GM10847 (cell line): ENCODE measurements around the gene SLC35F5.

Source experiments
- POLR2A ChIP-seq: IDR thresholded peaks from 2 replicates; pipeline ENCODE4 v1.6.1; 2011; ENCODE audit not compliant: insufficient read length; ENCODE audit errors: extremely low read depth

SLC35F5 gene

GRCh38 chr2:113716291-113716690 lies 40.2 kb downstream of the SLC35F5 start:
- no peak for TF ChIP-seq POLR2A

- TF ChIP-seq POLR2A = no peak
These were observed 43.5 kb downstream of the SLC35F5 start for GRCh38 chr2:113712941-113713340.

DNA sequence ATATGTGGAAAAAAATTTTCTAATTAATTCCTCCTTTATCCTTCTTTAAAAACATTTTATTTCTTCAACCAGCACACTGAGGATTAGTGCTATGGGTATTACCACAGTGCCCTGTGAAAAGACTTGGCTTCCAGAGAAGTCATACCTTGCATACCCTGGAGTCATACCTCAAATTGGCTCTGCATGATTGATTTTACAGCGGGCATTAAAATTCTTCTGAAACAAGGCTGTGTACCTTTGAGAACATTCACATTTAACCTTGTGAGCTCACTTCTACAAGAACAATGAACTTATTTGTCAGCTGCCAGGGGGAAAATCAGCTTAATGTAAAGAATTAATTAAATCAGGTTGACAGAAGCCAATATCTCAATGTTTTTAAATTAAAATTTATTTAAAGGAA lies 44.6 kb downstream of the SLC35F5 start:
- no peak for TF ChIP-seq POLR2A

DNA sequence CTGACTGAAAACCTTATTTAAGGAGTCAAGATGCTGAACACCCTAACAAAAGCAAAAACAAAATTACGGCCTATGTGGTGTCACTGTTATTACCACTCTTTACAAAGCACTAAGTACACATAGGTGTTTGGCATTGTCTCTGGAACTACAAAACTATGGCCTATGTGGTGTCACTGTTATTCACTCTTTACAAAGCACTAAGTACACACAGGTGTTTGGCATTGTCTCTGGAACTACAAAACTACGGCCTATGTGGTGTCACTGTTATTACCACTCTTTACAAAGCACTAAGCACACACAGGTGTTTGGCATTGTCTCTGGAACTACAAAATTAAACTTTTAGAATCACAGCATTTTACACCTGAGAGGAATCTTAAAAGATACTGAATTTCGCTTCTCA lies 47.4 kb downstream of the SLC35F5 start:
- TF ChIP-seq POLR2A = no peak

- TF ChIP-seq POLR2A = no peak
These were observed 49.3 kb downstream of the SLC35F5 start for GRCh38 chr2:113707106-113707505.

DNA sequence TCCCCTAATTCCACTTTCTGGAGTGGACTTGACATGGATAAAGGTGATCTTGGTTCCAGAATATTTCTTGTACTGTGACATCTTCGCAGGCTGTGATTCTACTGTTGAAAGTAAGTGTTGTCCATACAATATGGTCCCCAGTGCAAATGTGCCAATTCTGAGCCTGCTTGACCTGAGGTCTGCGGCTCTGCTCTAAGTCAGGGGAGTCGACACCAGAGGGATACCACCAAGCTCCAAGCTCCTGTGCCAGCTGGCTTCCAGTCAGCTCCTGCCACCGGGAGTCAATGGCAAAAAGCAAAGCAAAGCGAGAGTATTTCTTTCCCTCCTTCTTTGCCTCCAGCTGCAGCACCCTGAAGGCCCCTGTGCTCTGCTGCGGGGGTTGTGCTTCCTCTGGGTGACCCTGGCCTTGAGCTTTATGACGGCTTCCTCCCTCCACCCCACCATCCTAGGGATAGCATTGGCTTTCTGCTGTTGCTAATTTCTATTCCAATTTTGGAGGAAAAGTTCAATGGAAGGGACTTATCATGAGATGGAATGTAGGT lies 50.4 kb downstream of the SLC35F5 start:
- TF ChIP-seq POLR2A = no peak

DNA sequence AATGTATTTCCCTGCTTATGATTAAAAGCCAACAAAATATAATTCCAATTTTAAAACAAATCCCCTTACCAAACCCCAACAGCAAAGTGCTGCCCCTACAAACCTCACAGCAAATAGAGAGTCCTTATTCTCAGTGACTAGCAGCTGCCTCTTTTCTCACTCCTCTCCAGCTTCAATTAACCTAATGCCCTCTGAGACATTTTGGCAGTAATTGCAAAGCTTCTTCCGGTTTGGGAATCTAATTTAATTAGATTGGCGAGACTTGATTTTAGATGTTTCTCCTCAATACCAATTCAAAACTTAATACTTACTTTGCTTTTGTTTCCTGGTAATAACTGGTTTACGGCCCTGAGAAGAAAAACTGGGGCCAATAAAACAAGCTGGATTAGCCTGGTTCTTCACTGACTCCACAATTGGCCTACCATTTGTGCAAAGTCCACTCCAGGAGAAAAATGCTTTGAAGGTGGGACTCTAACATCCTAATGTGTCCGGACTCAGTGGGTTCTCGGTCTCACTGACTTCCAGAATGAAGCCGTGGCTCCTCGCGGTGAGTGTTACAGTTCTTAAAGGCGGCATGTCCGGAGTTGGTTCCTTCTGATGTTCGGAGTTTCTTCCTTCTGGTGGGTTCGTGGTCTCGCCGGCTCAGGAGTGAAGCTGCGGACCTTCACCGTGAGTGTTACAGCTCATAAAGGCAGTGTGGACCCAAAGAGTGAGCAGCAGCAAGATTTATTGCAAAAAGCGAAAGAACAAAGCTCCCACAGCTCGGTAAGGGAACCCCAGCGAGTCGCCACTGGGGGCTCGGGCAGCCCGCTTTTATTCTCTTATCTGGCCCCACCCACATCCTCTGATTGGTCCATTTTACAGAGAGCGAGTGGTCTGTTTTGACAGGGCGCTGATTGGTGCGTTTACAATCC lies 52.8 kb downstream of the SLC35F5 start:
- TF ChIP-seq POLR2A = no peak

- TF ChIP-seq POLR2A = no peak
These were observed 56.1 kb downstream of the SLC35F5 start for GRCh38 chr2:113700186-113700841.

DNA sequence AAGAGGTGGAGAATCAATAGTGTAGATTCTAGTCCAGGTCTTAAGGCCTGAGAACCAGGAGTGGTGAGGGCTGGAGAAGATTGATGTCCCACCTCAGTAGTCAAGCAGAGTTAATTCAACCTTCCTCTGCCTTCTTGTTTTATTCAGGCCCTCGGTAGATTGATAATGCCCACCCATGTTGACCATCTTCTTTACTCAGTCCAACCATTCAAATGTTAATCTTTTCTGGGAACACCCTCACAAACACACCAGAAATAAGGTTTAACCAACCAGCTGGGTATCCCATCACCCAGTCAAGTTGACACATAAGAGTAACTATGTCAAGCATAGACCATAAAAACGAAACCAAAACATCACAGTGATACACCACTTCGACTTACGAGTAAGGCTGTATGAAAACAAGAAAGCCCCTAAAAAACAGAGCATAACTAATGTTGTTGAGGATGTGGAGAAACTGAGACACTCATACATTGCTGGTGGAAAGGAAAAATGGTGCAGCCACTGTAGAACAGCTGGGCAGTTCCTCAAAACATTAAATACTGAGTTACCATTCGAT lies 57.5 kb downstream of the SLC35F5 start:
- TF ChIP-seq POLR2A = no peak

DNA sequence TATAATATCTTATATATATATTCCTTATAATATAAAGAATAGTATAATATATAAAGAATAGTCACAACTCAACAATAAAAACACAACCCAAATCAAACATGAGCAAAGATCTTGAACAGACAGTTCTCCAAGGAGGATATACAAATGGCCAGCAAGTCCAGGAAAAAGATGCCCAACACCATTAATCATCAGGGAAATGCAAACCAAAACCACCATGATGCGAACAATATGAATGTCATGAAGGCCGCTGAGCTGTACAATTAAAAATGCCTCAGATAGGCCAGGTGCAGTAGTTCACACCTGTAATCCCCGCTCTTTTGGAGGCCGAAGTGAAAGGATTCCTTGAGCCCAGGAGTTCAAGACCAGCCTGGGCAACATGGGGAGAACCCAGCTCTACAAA lies 58.9 kb downstream of the SLC35F5 start:
- TF ChIP-seq POLR2A = no peak

- no peak for TF ChIP-seq POLR2A
These were observed 62.0 kb downstream of the SLC35F5 start for GRCh38 chr2:113694438-113694837.

- no peak for TF ChIP-seq POLR2A
These were observed 63.6 kb downstream of the SLC35F5 start for GRCh38 chr2:113692698-113693428.

GRCh38 chr2:113686537-113686936 lies 69.9 kb downstream of the SLC35F5 start:
- TF ChIP-seq POLR2A = no peak

DNA sequence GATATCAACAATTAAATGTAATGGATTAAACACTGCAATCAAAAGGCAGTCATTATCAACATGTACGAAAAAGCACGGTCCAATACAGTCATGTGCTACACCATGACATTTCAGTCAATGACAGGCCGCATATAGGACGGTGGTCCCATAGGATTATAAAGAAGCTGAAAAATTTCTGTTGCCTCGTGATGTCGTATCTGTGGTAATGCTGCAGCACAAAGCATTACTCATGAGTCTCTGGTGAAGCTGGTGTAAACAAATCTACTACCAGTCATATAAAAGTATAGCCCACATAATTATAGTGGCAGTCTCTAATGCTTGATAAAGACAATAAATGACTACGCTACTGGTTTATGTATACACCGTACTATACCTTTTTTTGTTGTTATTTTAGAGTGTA lies 71.0 kb downstream of the SLC35F5 start:
- no peak for TF ChIP-seq POLR2A

DNA sequence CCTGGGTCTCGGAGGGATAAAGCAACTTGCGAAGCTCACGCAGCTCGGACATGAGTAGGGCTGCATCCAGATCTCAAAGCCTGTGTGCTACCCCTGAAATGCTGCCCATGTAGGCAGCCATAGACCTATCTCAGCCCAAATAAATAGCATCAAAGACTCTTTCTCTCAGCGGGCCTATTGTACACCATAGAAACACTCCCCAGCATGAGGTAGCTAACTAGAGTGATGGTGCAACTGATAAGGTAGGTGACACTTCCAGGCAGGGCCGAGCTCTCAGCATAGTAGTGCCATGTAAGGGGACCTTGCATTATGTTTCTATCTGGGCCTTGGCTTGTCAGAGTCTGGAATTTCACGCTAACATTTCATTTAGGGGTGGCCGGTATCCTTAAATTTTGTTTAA lies 77.0 kb downstream of the SLC35F5 start:
- TF ChIP-seq POLR2A = no peak

DNA sequence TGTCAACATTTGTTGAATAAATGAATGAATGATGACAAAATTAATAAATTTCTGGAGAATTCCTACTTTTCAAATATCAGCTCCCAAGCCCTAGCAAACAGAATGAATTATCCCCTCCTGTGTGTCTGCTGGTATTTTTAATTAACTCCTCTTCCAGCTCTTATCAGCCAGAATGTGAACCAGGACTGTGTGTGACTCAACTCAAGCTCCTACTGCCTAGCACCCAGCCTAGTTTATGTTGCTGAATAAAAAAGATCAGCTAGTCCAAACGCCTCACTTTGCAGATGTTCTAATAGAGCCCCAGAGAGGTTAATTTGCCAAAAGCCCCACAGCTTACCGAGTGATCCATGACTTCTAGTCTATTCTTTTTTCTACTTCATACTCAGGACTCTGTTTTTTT lies 79.1 kb downstream of the SLC35F5 start:
- no peak for TF ChIP-seq POLR2A
